Activated naive CD4-positive, alpha-beta T cell (primary cell): ENCODE results near the gene ALKAL2.

ENCODE experiments used
- DNase-seq, 4 experiments: peaks; one replicate each; lab custom pipeline; 2025; lab: John Stamatoyannopoulos, UW

The ALKAL2 gene

GRCh38 chr2:271917-272316, 16.0 kb downstream of the ALKAL2 start:
- DNase-seq = no peak

- no peak for DNase-seq
Measured at GRCh38 chr2:270861-271260, 17.0 kb downstream of the ALKAL2 start.

- no peak for DNase-seq
Measured at GRCh38 chr2:269356-270030, 18.4 kb downstream of the ALKAL2 start.

GRCh38 chr2:268323-268722, 19.6 kb downstream of the ALKAL2 start:
- no peak for DNase-seq

- DNase-seq = peak; percentile 84 to 95 (median 86)
Measured at GRCh38 chr2:264493-265468, 23.1 kb downstream of the ALKAL2 start, which contains the start of gene ACP1. ACP1 (plus strand) TSS chr2:264947; CDS start chr2:264965, 18 bp downstream.

GRCh38 chr2:263774-264492, 24.0 kb downstream of the ALKAL2 start, which contains the start of gene SH3YL1:
SH3YL1 (minus strand) TSS chr2:264032; CDS start chr2:263984, 48 bp downstream.
- peak in 3 of 4 experiments; percentile 13 to 59 (median 42) for DNase-seq

GRCh38 chr2:263022-263738, 24.7 kb downstream of the ALKAL2 start:
- no peak for DNase-seq

- DNase-seq = no peak
Measured at GRCh38 chr2:262117-262516, 25.8 kb downstream of the ALKAL2 start.

- no peak for DNase-seq
Measured at GRCh38 chr2:260507-261161, 27.3 kb downstream of the ALKAL2 start.

GRCh38 chr2:259789-260331, 28.0 kb downstream of the ALKAL2 start:
- DNase-seq = no peak

GRCh38 chr2:258933-259332, 29.0 kb downstream of the ALKAL2 start:
- no peak for DNase-seq

- no peak for DNase-seq
Measured at GRCh38 chr2:257842-258241, 30.0 kb downstream of the ALKAL2 start.

- no peak for DNase-seq
Measured at GRCh38 chr2:257429-257828, 30.5 kb downstream of the ALKAL2 start.

- DNase-seq = no peak
Measured at GRCh38 chr2:256094-256493, 31.8 kb downstream of the ALKAL2 start.

- no peak for DNase-seq
Measured at GRCh38 chr2:255195-255594, 32.7 kb downstream of the ALKAL2 start.

GRCh38 chr2:254241-254640, 33.6 kb downstream of the ALKAL2 start:
- DNase-seq = no peak

GRCh38 chr2:253202-253638, 34.7 kb downstream of the ALKAL2 start:
- no peak for DNase-seq

GRCh38 chr2:252001-252602, 35.8 kb downstream of the ALKAL2 start:
- DNase-seq = no peak

- no peak for DNase-seq
Measured at GRCh38 chr2:249538-250042, 38.3 kb downstream of the ALKAL2 start.

- no peak for DNase-seq
Measured at GRCh38 chr2:248724-249123, 39.2 kb downstream of the ALKAL2 start.
